Dedifferentiated amniotic fluid mesenchymal stem cell (primary cell): Measurements from ENCODE around the gene MSLN.

Experiments
- DNase-seq: peaks from one replicate; pipeline ENCODE4 v3.0.0-alpha.2; 2016; ENCODE audit errors: extremely low spot score

MSLN gene

GRCh38 chr16:760545-761343 lies at the start of gene MSLN:
Gene MSLN, plus strand, starts transcription at chr16:760734. Its CDS starts 1,947 bp downstream, at chr16:762681.
- no peak for DNase-seq

GRCh38 chr16:711084-711483 lies 49.5 kb upstream of the MSLN start:
- DNase-seq, result no peak

- peak; percentile 25 for DNase-seq
Measured at GRCh38 chr16:711548-712320, 48.8 kb upstream of the MSLN start.

GRCh38 chr16:712740-713250 lies 47.7 kb upstream of the MSLN start:
- peak; percentile 78 for DNase-seq

- DNase-seq, result no peak
Measured at GRCh38 chr16:714079-714478, 46.5 kb upstream of the MSLN start.

GRCh38 chr16:714558-715476 lies 45.7 kb upstream of the MSLN start, which contains the start of gene METRN:
Gene METRN, plus strand, starts transcription at chr16:715118. Its CDS starts 172 bp downstream, at chr16:715290.
- peak; percentile 76 for DNase-seq

GRCh38 chr16:715477-716199 lies 44.9 kb upstream of the MSLN start:
- DNase-seq, result no peak

- DNase-seq, result no peak
Measured at GRCh38 chr16:716200-716568, 44.4 kb upstream of the MSLN start.

GRCh38 chr16:716768-717325 lies 43.7 kb upstream of the MSLN start:
- DNase-seq, result no peak

- no peak for DNase-seq
Measured at GRCh38 chr16:717450-718245, 42.9 kb upstream of the MSLN start.

GRCh38 chr16:718389-718788 lies 42.1 kb upstream of the MSLN start:
- no peak for DNase-seq

GRCh38 chr16:718922-719321 lies 41.6 kb upstream of the MSLN start:
- DNase-seq, result no peak

- DNase-seq, result no peak
Measured at GRCh38 chr16:719815-720446, 40.6 kb upstream of the MSLN start.

GRCh38 chr16:720447-720989 lies 40.0 kb upstream of the MSLN start:
- DNase-seq, result peak; percentile 19

- DNase-seq, result peak; percentile 49
Measured at GRCh38 chr16:720990-721764, 39.4 kb upstream of the MSLN start, which contains the start of gene ANTKMT. Gene ANTKMT, plus strand, starts transcription at chr16:721146. Its CDS starts 129 bp downstream, at chr16:721275.

- DNase-seq, result no peak
Measured at GRCh38 chr16:721765-722540, 38.6 kb upstream of the MSLN start.
